Measurements from ENCODE around the gene ANKS1B.

DNA sequence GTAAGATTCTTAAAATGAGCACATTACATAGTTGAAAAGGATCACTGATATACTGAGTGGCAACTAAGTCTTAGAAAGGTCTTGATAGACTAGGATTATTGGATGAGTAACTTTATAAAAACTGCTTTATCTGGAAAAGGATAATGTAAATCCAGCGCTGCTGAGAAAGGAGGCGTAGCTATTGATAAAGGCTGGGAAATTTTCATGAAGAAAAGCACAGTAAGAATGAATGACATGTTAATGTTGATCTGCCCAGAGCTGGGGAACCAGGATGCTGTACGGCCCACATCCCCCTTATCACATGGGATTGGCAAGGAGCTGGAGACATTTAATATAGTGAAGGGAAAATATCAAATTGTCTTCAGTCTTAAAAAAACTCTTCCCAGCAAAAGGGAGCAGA lies 1165.7 kb downstream of the ANKS1B start:
- TF ChIP-seq KLF9 (tag by site-specific recombination; IDR thresholded peaks at IDR 0.05; ENCODE audit: low read depth) (no peak), CTCF (tag by site-specific recombination; IDR thresholded peaks at IDR 0.05) (no peak)
- TF ChIP-seq, protein P1, sequence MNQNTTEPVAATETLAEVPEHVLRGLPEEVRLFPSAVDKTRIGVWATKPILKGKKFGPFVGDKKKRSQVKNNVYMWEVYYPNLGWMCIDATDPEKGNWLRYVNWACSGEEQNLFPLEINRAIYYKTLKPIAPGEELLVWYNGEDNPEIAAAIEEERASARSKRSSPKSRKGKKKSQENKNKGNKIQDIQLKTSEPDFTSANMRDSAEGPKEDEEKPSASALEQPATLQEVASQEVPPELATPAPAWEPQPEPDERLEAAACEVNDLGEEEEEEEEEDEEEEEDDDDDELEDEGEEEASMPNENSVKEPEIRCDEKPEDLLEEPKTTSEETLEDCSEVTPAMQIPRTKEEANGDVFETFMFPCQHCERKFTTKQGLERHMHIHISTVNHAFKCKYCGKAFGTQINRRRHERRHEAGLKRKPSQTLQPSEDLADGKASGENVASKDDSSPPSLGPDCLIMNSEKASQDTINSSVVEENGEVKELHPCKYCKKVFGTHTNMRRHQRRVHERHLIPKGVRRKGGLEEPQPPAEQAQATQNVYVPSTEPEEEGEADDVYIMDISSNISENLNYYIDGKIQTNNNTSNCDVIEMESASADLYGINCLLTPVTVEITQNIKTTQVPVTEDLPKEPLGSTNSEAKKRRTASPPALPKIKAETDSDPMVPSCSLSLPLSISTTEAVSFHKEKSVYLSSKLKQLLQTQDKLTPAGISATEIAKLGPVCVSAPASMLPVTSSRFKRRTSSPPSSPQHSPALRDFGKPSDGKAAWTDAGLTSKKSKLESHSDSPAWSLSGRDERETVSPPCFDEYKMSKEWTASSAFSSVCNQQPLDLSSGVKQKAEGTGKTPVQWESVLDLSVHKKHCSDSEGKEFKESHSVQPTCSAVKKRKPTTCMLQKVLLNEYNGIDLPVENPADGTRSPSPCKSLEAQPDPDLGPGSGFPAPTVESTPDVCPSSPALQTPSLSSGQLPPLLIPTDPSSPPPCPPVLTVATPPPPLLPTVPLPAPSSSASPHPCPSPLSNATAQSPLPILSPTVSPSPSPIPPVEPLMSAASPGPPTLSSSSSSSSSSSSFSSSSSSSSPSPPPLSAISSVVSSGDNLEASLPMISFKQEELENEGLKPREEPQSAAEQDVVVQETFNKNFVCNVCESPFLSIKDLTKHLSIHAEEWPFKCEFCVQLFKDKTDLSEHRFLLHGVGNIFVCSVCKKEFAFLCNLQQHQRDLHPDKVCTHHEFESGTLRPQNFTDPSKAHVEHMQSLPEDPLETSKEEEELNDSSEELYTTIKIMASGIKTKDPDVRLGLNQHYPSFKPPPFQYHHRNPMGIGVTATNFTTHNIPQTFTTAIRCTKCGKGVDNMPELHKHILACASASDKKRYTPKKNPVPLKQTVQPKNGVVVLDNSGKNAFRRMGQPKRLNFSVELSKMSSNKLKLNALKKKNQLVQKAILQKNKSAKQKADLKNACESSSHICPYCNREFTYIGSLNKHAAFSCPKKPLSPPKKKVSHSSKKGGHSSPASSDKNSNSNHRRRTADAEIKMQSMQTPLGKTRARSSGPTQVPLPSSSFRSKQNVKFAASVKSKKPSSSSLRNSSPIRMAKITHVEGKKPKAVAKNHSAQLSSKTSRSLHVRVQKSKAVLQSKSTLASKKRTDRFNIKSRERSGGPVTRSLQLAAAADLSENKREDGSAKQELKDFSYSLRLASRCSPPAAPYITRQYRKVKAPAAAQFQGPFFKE (tag by site-specific recombination; IDR thresholded peaks at IDR 0.05; ENCODE audit: borderline replicate concordance) = no peak

All from HEK293 (cell line).